ENCODE data around the gene KRT81. TPM values are rescaled to one million over a fixed set of nuclear protein-coding genes. Genes with fewer than 3 reads are reported as not detected.
"Not testable (repeated sequence)": the region's sequence is repeated elsewhere in the genome, so short reads cannot be mapped to it uniquely, and the experiment has no call there.

The KRT81 gene
- polyA plus RNA-seq, 3 donors, result not detected

DNA sequence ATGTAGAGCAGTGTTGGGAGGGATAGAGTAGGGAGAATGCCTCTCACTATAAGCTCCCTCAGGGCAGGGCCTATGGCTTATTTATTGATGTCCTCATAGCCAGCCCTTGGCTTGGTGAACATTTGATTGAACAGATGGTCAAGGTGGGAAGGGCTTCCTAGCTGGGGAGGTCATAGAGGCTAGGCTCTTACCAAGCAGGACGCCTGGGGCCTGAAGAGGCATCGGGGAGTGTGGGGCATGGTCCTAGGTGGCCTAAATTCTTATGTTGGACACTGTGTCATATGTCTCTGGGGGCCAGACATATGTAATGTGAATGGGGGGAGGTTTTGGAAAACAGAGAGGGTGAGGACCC is 34.8 kb downstream of the KRT81 start:
- DNase-seq (ENCODE audit: low read depth in 3 of 3, low spot score in 2 of 3), result no peak

DNA sequence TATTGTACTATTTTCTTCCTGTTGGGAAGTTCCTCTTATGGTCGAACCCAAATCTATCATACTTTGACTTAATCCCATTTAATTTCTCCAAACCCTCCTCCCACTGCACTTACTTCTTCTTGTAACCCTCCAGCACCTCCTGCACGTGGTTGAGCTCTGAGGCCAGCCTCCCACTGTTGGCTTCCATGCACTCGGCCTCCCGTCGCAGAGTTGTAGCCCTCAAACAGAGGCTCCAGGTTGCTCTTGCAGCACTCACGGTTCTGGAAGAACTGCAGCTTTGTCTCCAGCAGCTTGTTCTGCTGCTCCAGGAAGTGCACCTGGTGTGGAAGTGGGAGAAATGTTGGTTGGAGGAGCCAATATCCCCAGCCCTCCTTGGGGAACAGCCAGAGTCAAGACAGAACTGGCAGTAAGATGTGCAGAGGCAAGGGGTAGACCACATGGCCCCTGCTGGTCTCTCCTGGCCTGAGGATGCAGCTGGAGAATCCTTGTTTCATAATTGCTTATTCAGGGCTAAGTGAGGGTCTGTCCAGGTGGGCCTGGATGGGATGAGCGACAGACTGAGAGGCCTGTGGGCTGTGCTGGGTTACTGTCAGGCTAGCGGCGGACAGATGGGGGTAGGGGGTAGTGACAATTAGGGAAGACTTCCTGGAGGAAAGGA is 35.3 kb downstream of the KRT81 start:
- no peak for DNase-seq (ENCODE audit: low read depth in 3 of 3, low spot score in 2 of 3)

DNA sequence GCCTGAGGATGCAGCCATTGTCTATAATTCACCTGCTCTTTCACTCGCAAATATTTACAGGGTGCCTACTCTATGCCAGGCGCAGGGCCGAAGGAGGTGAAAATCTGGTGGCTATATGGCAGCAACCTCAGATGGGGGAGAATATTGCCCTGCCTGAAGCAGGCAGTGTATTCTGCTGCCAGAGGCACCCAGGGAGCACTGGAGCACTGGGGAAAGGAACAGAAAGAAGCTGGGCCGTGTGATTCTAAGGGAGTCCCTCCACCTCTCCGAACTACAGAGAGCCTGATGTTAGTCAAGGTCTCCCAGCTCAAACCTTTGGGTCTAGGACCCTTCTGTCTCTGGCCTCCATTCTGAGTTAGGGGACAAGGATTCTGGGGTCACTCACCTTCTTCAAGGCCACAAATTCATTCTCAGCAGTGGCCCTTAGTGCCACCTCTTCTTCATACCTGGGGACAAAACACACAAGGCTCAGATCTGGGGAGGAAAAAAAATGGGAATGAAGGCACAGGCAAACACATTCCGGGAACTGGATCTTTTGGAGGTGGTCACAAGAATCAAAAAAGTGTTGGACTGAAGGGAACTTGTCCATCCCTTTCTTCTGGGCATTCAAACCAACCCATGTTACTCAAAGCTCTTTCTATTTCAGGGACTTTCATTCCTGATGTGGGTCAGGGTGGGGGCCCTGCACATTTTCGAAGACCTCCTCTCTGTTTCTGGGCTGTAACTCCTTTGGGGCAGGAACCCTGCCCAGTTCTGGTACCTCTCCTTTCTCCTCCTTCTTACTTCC is 36.2 kb downstream of the KRT81 start:
- DNase-seq (ENCODE audit: low read depth in 3 of 3, low spot score in 2 of 3), result no peak

DNA sequence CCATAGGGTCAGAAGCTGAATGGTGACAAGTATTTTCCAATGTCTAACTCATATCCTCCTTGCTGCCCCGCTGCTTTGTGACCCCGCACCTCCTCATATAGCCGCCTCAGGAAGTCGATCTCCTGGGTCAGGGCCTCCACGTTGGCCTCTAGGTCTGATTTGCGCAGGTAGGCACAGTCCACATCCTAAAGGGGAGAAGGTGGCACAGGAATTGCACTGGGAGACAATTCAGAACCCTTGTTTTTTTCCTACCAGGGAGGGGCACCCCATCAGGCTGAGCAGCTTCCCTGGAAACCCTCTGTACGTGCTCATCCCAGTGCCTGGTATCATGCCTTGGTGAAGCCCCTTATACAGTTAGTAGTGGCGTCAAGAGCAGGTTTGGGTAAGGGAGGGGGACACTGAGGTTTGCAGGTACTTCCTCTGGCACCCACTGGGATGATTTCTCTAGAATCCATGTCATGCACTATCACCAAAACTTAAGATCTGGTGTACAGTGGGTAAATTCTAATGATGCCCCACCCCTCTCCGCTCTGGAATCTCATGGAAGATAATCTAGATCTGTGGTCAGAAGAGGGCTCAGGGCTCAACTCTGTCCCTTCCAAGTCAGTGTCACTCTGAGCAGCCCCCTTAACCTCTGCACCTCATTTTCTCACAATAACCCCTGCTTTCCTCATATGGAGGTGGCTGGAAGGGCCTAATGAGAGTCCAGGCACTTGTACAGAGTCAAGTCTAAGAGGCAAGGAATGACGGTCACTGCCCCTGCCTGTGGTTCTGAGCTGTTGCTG is 37.0 kb downstream of the KRT81 start:
- no peak for DNase-seq (ENCODE audit: low read depth in 3 of 3, low spot score in 2 of 3)

DNA sequence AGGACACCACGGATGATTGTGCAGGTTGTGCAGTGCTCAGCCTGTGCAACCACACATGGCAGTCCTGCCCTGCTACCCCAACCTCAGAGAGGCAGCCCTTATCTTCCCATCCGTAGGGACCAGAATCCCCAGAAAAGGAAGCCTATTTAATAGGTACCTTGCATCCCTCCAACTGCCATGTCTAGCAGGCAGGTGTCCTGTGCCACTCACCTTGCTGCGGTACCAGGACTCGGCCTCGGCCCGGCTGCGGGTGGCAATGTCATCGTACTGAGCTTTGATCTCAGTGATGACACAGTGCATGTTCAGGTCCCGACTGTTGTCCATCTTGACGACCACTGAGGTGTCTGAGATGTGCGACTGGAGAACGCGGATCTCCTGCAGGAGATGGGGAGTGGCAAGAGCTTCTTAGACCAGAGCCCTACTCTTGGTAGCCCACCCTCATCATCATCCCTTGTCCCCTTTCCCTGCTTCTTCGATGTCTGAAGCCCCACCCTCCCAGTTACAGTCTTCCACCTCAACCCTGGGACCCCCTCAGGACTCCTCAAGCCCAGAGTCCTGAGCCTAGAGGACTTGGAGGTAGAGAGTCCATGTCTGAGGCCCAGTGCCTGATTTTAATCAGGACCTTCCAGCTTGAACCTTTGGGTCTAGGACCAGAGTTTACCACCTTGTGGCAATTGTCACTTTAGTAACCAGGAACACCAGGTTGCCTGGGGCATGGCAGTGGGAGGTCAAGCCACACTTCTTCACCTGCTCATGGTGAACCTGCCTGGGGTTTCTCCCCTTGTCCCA is 37.7 kb downstream of the KRT81 start:
- DNase-seq (ENCODE audit: low read depth in 3 of 3, low spot score in 2 of 3), result no peak

DNA sequence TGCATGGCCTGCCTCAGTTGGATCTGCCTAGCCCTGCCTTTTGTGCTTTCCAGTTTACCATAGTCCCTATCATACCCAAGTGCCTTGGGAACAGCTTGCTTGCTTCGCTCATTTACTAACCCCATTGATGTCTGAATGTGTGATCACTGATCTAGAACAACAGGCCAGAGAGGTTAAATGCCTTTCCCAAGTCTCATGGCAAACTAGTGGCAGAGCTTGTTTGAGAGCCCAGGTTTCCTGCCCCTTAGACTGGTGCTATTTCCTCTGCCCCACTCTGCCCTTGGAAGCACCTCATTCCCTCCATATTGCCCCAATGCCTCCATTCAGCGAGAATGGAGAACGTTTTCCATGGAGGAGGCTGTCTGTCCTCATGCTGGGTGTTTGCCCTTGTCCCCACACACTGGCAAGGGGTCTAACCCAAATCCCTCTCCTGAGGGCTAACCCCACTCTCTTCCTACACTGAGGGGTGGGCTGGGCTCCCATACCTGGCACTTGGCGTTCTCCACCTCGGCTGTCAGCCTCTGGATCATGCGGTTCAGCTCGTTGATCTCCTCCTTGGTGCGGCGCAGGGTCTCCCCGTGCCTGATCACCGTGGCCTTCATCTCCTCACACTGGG is 38.5 kb downstream of the KRT81 start:
- DNase-seq (ENCODE audit: low read depth in 3 of 3, low spot score in 2 of 3), result no peak

DNA sequence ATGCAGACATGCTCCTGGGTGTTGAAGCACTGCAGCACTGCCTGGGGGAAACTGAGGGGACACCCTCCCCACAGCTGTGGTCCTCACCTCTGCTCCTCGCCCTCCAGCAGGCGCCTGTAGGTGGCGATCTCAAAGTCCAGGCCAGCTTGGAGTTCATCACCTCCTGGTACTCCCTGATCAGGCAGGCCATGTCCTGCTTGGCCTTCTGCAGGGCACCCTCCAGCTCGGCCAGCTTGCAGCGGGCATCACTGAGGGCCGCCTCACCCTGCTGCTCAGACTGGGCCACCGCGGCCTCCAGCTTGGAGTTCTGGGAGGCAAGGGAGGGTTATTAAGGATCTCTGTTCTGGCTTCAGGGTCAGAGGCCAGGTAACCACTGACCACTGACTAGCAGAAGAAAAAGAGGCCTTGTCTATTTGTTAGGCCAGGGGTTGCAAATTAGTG is 39.1 kb downstream of the KRT81 start:
- DNase-seq (ENCODE audit: low read depth in 3 of 3, low spot score in 2 of 3), result not testable (repeated sequence)

DNA sequence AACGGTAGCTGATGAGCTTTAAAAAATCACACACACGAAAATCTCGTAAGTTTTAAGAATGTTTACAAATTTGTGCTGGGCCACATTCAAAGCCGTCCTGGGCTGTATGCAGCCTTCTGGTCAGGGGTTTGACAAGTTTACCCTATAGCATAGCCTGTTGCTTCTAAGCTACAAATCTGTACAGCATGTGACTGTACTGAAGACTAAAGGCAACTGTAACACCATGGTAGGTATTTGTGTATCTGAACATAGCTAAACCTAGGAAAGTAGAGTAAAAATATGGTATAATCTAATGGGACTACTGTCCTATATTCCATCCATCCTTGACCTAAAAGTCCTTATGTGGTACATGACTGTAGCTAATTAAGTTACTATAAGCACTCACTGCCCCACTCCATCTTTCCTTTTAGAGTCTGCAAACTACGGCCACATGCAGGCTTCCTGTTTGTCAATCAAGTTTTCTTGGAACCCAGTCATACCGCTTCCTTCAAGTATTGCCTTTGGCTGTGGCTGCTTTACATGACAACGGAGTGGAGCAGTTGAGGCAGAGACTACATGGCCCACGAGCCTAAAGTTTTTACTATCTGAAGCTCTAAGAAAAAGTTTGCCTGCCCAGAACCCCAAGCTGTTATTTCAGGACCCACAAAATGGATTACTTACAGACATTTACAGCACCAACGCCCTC is 39.8 kb downstream of the KRT81 start:
- DNase-seq (ENCODE audit: low read depth in 3 of 3, low spot score in 2 of 3), result no peak

DNA sequence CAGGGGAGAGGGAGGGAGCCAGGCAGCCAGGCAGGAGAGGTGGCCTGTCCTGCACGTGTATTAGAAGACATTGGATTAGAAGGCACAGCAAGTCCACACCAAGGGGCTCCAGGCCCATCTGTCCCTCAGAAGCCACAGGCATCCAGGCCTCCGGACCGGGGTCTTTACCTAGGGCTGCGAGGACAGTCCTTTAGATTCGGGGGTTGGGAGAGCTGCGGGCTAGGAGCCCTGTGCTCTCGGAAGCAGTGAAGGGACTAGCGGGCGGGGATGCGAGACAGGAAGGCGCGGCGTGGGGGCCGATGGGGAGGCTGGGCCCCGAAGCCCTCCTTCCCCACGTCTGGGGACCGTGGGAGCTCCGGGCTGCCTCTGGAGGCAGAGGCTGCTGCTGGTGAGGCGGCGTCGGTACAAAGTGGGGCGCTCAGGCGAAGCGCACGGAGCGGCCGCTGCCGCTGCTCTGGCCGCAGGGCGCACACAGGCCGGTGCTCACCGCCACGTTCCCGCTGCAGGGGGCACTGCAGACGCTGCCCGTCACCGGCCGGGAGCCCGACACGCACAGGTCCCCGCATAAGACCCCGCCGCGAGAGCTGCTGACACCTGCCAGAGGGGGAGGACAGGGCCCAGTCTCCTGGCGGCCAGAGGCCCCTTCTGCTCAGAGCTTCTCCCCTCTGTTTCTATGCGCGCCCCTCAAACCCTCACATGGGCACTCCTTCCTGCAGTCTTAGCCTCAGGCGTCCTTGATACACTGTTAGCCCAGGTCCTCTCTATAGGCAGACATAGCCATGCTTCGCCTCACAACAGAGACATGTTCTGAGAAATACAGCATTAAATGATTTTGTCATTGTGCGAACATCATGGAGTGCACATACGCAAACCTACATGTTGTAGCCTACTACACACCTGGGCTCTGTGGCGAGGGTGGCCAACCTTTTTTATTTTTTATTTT is 41.0 kb downstream of the KRT81 start:
- DNase-seq (ENCODE audit: low read depth in 3 of 3, low spot score in 2 of 3), result no peak

DNA sequence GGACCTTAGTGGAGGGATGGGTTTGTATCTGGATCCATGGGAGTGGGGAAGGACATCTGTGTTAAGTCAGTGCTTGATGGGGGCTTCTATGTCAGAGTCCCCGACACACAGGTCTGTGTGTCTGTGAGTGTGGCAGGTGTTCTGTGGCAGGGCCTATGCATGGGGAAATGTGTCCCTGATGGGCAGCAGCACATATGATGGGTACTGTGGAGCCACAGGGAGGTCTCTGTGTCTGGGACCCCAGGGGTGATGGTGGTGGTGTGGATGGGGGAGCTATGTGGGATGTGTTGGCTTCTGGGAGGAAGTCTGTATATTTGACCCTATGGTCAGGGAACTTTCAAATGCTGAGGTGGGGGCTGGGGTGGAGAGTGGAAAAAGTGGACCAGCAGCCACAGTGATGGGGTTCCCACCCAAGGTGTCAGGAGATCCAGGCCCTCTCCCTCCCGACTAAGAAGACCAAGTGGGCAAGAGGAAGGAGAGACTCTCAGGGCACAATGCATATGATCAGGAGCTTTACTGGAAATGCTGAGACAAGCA is 41.8 kb downstream of the KRT81 start:
- DNase-seq (ENCODE audit: low read depth in 3 of 3, low spot score in 2 of 3), result no peak

DNA sequence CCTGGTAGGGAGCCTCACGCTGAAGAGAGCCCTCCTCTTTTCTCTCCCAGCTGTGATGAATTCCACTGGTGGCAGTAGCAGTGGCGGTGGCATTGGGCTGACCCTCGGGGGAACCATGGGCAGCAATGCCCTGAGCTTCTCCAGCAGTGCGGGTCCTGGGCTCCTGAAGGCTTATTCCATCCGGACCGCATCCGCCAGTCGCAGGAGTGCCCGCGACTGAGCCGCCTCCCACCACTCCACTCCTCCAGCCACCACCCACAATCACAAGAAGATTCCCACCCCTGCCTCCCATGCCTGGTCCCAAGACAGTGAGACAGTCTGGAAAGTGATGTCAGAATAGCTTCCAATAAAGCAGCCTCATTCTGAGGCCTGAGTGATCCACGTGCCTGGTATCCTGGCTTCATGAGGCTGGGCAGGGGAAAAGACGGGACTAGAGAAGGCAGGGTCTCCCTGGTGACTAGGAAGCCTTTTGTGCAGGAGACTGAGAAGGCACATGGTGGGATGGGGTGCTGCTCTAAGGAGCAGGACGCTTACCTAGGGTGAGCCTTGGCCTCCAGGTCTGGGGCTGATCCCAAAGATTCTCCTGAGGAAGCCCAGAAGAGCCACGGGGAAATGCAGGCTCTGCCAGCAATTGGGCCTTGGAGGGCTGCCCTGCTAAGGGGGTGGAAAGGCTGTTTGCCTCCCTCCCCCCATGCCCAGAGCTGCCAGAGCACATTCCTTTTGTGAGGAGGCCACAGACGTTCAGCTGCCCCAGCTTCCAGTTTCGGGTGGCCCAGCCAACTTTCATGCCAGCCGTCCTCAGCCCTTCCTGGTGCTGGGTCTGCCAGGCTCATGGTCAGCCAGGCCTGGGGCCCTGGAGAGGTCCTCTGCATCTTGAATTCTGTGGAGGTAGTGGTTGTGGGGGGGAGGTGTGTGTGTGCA is 42.5 kb downstream of the KRT81 start:
- no peak for DNase-seq (ENCODE audit: low read depth in 3 of 3, low spot score in 2 of 3)

DNA sequence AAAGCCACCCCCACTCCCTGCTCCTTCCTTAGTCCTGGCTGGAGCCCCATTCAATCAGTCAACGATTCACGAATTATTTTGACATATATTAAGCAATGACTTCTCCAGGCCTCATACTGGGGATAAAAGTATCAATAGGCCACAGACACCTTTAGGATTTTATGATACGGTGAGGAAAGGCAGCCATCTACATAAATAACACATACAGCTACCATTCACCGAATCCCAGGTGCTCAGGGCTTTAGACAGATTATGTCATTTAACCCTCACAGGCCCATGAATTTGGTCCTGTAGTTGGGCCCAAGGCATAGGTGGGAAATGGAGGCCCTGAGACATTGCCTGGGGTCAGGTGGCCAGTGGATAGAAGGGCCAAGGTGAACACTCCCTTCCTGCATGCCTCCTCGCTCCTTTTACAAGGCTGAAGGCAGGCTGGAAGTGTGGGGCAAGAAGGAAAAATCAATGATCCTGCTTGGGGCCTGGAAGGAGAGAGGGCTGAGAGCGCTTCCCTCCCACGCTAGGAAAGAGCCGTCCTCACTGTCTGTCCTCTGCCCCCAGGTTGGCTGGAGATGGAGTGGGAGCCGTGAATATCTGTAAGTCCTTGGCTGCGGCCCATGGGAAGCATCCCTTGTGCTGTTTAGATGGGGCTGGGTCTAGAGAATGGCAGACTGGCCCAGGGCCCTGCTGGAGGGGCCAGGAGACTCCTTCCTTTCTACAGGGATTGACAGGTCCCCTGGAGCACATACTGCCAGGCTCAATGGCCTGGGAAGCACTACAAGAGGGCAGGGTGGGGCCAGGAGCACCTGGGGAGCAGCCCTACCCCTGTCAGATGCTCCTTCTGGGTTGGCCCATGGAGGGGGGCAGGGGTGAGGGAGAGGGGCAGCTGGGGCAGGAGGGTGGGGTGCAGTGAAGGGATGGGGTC is 43.5 kb downstream of the KRT81 start:
- no peak for DNase-seq (ENCODE audit: low read depth in 3 of 3, low spot score in 2 of 3)

DNA sequence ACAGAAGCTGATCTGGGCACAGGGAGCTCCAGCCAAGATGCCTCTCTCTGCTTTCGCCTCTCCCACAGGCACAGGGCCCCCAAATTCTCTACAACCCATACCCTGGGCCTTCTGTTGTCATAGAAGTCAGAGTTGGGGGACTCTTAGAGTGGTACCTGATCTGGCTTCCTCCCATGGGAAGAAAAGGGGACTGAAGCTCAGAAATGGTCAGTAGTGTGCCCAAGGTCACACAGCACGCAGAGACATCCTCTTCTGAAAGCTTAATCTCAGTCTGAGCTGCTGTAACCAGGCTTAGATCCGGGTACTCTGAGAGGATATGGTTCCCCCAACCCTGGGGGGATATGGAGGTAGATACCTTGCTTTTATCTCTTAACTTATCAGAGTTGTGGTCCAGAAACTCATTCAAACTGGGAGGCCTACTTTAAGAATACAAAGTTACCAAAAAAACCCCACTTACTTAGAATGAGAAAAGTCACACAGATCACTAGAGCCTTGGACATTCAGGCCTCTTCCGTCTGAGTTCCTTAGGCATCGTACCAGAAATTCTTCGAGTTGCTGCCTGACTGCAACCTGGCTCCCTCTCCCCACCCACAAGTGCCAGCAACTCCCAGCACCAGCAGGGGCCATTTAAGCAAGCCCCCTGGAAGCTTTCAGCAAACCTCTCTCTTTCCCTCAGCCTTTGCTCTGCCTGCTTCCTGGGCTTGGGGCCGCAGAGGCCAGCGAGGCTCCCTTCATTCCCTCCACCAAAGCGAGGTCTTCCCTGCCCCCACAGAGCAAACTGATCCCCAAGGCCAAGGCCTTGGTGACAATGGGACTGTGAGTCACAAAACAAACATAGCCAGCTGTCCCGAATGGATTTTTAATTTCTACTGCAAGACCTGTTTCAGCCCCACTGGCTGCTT is 44.4 kb downstream of the KRT81 start:
- DNase-seq (ENCODE audit: low read depth in 3 of 3, low spot score in 2 of 3), result no peak

DNA sequence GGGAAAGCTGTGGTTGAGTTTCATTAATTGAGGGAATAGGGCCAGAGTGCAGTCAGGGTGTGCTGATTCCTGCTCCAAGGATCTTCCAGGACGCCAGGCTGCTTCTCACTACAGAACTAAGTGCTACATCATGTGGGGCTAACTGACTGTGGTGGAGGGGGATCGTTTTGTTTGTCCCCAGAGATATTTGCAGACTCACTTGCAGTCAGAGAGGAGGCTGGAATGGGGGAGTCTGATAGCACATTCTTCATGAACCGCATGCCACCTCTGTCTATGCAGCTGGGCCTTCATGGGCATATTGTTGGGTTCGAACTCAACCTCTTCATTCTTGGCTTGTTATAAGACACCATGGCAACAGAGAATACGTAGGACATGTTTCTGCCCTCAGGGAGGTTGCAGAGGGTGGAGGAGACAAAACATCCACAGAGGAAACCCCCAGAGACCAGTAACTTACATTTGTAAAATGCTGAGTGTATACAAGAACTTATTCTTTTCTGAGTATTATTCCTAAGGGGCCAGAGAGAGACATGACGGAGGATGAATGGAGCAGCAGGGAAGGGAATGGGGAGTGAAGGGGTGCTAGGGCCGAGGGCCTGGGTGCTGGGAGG is 45.3 kb downstream of the KRT81 start:
- no peak for DNase-seq (ENCODE audit: low read depth in 3 of 3, low spot score in 2 of 3)

All from right renal cortex interstitium (tissue), 3 donors.